SK-N-SH (cell line): ENCODE data around the gene OR5H15.

Experiments used
- GABPA ChIP-seq: IDR thresholded peaks from 2 replicates; pipeline ENCODE4 v1.4.0; 2012; ENCODE audit warnings: low read depth, mild to moderate bottlenecking
- MEF2A ChIP-seq: IDR thresholded peaks from 2 replicates; pipeline ENCODE4 v1.4.0; 2012; ENCODE audit warnings: low read depth, borderline replicate concordance
- POLR2AphosphoS5 ChIP-seq: IDR thresholded peaks from 2 replicates; pipeline ENCODE4 v1.6.1; 2012; ENCODE audit warnings: low read depth, low read length

GRCh38 chr3:98148751-98149150 is 17.7 kb upstream of the OR5H15 start:
- TF ChIP-seq GABPA (no peak), POLR2AphosphoS5 (no peak), MEF2A (no peak)
